Measurements from ENCODE around the gene MFAP3. TPM values are rescaled to one million over a fixed set of nuclear protein-coding genes. Genes with fewer than 3 reads are reported as not detected.

Gene MFAP3
- total RNA-seq, 1 experiment from 2014 or later, result 21.4 TPM

GRCh38 chr5:154049636-154050035 lies 10.9 kb downstream of the MFAP3 start:
- intact Hi-C loops (cut with micrococcal nuclease; ENCODE audit: unreplicated experiment), result no loop called here
- no peak overlapping the region for H3K4me3 ChIP-seq (ENCODE audit: low read depth, low read length, poor library complexity, severe bottlenecking)
- POLR2A ChIA-PET (ENCODE audit: low non-redundant PET), result no interaction called here
- no peak overlapping the region for H3K27ac ChIP-seq (ENCODE audit: low read depth, low read length, poor library complexity, severe bottlenecking)
- H3K9me3 ChIP-seq (ENCODE audit: low read depth, low read length, poor library complexity, severe bottlenecking), result no peaks in the 10 kb centered on the region
- BruUV-seq (replicated peaks), result no TSS peak
- CTCF ChIA-PET, result no interaction called here
- peaks cover 3% of the 10 kb centered on the region for H3K36me3 ChIP-seq (ENCODE audit: insufficient read depth, low read length, poor library complexity, severe bottlenecking)
- no peak for DNase-seq (ENCODE audit: low spot score)
- H3K27me3 ChIP-seq (replicated peaks; ENCODE audit: insufficient read depth, low read depth, low read length, poor library complexity), result no peaks in the 10 kb centered on the region
- no peak for TF ChIP-seq EZH2 (IDR thresholded peaks at IDR 0.05; ENCODE audit: borderline replicate concordance, low read depth, low read length, poor library complexity, severe bottlenecking)
- TF ChIP-seq CTCF (conservative IDR thresholded peaks at IDR 0.05; ENCODE audit: low read depth, low read length), result no peak
- peaks cover 36% of the 10 kb centered on the region for H3K4me1 ChIP-seq (ENCODE audit: insufficient read depth, low read length, poor library complexity, severe bottlenecking)

GRCh38 chr5:154053468-154053867 lies 14.7 kb downstream of the MFAP3 start:
- Histone ChIP-seq H3K27me3 (replicated peaks; ENCODE audit: insufficient read depth, low read depth, low read length, poor library complexity) (no peaks in the 10 kb centered on the region), H3K36me3 (ENCODE audit: insufficient read depth, low read length, poor library complexity, severe bottlenecking) (peaks cover 3% of the 10 kb centered on the region), H3K4me1 (ENCODE audit: insufficient read depth, low read length, poor library complexity, severe bottlenecking) (peaks cover 22% of the 10 kb centered on the region), H3K27ac (ENCODE audit: low read depth, low read length, poor library complexity, severe bottlenecking) (no peak overlapping the region), H3K9me3 (ENCODE audit: low read depth, low read length, poor library complexity, severe bottlenecking) (no peaks in the 10 kb centered on the region), H3K4me3 (ENCODE audit: low read depth, low read length, poor library complexity, severe bottlenecking) (no peak overlapping the region)
- no peak for TF ChIP-seq CTCF (conservative IDR thresholded peaks at IDR 0.05; ENCODE audit: low read depth, low read length)
- no peak for TF ChIP-seq EZH2 (IDR thresholded peaks at IDR 0.05; ENCODE audit: borderline replicate concordance, low read depth, low read length, poor library complexity, severe bottlenecking)
- no peak for DNase-seq (ENCODE audit: low spot score)
- ChIA-PET POLR2A (ENCODE audit: low non-redundant PET) (no interaction called here), CTCF (no interaction called here)
- TSS peak; percentile 6 for BruUV-seq (replicated peaks)
- intact Hi-C loops (cut with micrococcal nuclease; ENCODE audit: unreplicated experiment), result no loop called here

GRCh38 chr5:154055201-154055600 lies 16.4 kb downstream of the MFAP3 start:
- ChIA-PET POLR2A (ENCODE audit: low non-redundant PET) (no interaction called here), CTCF (no interaction called here)

More at GRCh38 chr5:154055201-154055600, 16.4 kb downstream of the MFAP3 start:
- TF ChIP-seq CTCF (conservative IDR thresholded peaks at IDR 0.05; ENCODE audit: low read depth, low read length) (no peak), EZH2 (IDR thresholded peaks at IDR 0.05; ENCODE audit: borderline replicate concordance, low read depth, low read length, poor library complexity, severe bottlenecking) (no peak)
- DNase-seq (ENCODE audit: low spot score), result peak; percentile 54
- no TSS peak for BruUV-seq (replicated peaks)
- H3K27ac ChIP-seq (ENCODE audit: low read depth, low read length, poor library complexity, severe bottlenecking), result no peak overlapping the region
- intact Hi-C loops (cut with micrococcal nuclease; ENCODE audit: unreplicated experiment), result loop anchor here (5.0 kb wide), 1 partner anchor 572 kb away; no protein-coding TSS in a partner anchor
- H3K9me3 ChIP-seq (ENCODE audit: low read depth, low read length, poor library complexity, severe bottlenecking), result no peaks in the 10 kb centered on the region
- peaks cover 19% of the 10 kb centered on the region for H3K4me1 ChIP-seq (ENCODE audit: insufficient read depth, low read length, poor library complexity, severe bottlenecking)
- peaks cover 3% of the 10 kb centered on the region for H3K36me3 ChIP-seq (ENCODE audit: insufficient read depth, low read length, poor library complexity, severe bottlenecking)
- no peaks in the 10 kb centered on the region for H3K27me3 ChIP-seq (replicated peaks; ENCODE audit: insufficient read depth, low read depth, low read length, poor library complexity)
- H3K4me3 ChIP-seq (ENCODE audit: low read depth, low read length, poor library complexity, severe bottlenecking), result no peak overlapping the region
